Erythroblast (primary cell): ENCODE data around the gene OXSR1.
A peak's percentile ranks its signal among the peaks of the same experiment; 100 is the strongest.
"Not testable (repeated sequence)": the region's sequence is repeated elsewhere in the genome, so short reads cannot be mapped to it uniquely, and the experiment has no call there.

Experiments
- DNase-seq, 2 experiments: peaks; one replicate each; lab custom pipeline; 2025; lab: John Stamatoyannopoulos, UW
- GATA1 ChIP-seq: IDR thresholded peaks from 2 replicates; pipeline ENCODE4 v1.6.1; 2011; ENCODE audit warnings: low read depth, mild to moderate bottlenecking, control low read depth, low read length, moderate library complexity
- POLR2A ChIP-seq: IDR thresholded peaks from 2 replicates; pipeline ENCODE4 v1.6.1; 2011; ENCODE audit warnings: mild to moderate bottlenecking, low read length

Gene OXSR1

DNA sequence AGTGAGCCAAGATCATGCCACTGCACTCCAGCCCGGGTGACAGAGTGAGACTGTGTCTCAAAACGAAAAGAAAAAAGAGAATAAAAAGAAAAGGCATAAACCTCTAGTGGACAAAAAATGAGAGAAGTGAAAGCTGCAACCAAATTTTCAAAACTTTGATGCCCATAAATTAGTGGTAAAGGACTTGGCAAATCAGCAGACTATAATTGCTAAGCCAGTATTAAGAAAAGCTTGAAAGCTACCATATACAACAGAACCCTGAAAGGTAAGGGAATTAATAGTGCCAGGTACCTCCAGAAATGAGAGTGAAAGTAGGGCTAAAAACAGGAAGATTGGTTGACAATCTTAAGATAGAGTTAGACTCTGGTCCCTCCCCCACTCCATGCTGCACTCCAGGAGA, 67.4 kb downstream of the OXSR1 start:
- DNase-seq: no peak
- no peak for TF ChIP-seq GATA1
- no peak for TF ChIP-seq POLR2A

DNA sequence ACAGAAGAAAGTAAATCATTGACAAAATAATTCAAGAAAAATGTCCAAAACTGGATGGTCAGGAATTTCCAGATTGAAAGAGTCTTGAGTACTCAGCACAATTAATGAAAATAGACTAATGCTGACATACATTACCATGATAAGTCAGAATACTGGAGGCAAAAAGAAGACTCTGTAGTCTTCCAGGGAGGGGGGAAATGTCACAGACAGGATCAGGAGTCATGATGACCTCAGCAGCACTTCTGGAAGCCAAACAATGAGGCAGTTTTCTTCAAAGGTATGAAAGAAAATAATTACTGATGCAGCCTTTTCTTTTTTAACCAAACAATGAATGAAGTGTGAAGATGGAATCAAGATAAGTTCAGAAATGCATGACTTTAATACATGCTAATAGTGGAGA, 70.1 kb downstream of the OXSR1 start:
- no peak for TF ChIP-seq GATA1
- no peak for TF ChIP-seq POLR2A
- no peak for DNase-seq

- TF ChIP-seq POLR2A (no peak), GATA1 (no peak)
- no peak for DNase-seq
These were observed 73.2 kb downstream of the OXSR1 start for GRCh38 chr3:38238416-38239008.

- DNase-seq: not testable (repeated sequence)
These were observed 77.5 kb downstream of the OXSR1 start for GRCh38 chr3:38242812-38243211.

DNA sequence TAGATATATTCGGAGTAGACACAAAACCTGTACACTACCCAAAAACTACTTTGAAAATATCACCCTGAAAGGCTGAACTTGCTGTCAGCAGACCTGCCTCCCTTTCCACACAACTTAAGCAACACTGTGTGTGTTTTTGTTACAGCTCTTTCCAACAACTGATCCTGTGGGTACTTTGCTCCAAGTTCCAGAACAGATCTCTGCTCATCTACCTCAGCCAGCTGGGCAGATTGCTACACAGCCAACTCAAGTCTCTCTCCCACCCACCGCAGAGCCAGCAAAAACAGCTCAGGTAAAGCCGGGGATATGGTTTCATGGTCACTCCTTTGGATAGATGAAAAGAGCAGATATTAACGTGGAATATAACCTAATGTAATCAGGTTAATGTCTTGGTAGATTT, 80.6 kb downstream of the OXSR1 start:
- TF ChIP-seq POLR2A: no peak
- no peak for TF ChIP-seq GATA1
- no peak for DNase-seq

DNA sequence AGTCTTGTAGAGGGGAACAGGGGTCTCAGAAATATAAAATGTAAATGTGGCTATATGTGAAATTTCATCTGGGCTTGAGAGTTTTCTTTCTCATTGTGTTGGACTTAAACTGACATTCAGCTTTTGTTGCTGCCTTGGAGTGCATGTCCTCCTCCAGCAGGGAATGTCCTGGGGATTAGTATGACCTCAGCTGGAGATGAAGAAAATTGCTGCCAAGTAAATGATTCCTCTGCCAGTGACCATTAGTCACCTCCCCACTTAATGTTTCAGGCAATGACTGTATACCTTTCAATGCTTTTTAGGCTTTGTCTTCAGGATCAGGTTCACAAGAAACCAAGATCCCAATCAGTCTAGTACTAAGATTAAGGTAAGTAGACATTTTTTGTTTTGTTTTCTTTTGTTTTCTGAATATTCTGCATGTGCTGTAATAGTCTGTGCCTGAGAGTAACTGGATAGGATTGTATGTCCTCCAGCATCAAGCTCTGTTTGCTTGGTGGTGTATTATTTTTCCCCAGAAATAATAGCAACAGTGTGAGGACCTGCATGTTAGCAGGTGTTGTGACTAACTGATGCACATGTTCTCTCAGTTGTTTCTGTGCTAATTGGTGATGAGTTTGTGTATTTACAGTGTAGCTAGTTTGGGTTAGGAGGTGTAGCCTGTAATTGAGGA, 82.2 kb downstream of the OXSR1 start:
- peak in 1 of 2 experiments; percentile 20 for DNase-seq
- TF ChIP-seq GATA1: no peak
- no peak for TF ChIP-seq POLR2A

DNA sequence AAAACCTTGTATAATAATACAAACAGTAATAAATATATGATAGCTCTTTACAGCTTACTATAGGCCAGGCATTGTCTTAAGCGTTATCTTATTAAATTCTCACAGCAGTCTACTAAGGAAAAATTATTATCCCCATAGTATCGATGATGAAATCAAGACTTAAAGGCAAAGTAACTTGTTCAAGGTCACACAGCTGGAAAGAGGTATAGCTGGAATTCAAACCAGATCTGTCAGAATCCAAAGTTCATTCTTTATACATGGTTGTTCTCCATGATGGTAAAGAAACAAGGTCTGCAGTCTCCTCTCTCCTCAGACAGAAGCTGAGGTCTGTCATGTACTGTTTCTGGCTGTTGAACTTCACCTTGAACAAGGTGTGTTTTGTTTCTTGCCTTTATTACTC, 84.9 kb downstream of the OXSR1 start:
- no peak for TF ChIP-seq POLR2A
- DNase-seq: no peak

DNA sequence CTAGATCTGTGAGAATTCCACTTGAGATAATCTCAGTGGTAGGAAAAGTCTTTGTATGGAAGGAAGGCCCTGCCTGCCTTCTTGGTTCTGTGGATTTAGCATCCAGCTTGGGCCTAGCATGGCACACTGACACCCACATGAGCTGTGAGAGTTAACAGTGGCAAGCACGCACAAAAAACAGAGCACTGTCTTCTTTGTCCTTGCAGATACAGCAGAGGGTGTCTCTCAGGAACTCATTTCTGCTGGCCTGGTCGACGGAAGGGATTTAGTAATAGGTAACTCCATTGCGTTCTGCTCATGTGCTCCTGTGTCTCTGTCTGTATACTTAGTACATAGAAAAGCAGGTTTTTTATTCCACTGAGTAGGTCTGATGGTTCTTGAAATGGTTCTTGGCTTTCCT, 85.9 kb downstream of the OXSR1 start:
- TF ChIP-seq POLR2A (no peak), GATA1 (no peak)
- DNase-seq: no peak

GRCh38 chr3:38253704-38254103, 88.4 kb downstream of the OXSR1 start:
- TF ChIP-seq POLR2A: no peak
- TF ChIP-seq GATA1: no peak
- DNase-seq: no peak

DNA sequence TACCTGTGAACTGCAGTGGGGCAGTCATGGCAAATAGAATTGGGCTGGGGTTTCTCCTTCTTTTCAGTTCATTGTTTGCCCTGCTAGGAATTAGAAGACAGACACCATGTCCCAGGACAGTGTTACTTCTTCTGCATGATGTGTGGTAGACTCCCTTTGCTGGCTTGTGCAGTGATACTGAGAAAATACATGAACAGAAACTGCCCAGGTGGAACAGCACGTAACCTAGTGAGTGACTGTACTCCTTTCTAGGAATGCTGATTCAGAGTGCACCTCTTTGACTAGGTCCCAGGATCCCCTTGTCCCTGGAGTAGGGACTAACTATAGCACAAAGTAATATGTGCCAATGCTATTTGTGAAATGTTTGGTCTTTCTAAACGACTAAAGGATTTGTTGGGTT, 89.5 kb downstream of the OXSR1 start:
- TF ChIP-seq POLR2A (no peak), GATA1 (no peak)
- no peak for DNase-seq

- peak in 1 of 2 experiments; percentile 36 for DNase-seq
- TF ChIP-seq POLR2A: no peak
- TF ChIP-seq GATA1: no peak
These were observed 90.3 kb downstream of the OXSR1 start for GRCh38 chr3:38255627-38256026.

DNA sequence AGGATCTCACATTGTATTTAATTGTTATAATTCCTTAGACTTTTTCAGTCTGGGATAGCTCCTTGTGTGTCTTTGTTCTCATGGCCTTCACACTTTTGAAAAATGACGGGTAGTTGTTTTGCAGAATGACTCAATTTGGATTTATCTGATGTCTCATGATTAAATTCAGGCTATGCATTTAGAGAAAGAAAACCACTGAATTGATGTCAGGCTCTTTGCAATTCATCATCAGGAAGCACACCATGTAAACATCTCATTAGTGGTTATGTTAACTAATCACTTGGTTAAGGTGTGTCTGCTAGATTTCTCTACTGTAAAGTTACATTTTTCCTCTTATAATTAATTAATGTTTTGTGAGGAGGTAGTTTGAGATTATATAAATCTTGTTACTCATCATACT, 92.2 kb downstream of the OXSR1 start:
- DNase-seq: peak in 1 of 2 experiments; percentile 6
- TF ChIP-seq GATA1 (no peak), POLR2A (no peak)

- no peak for TF ChIP-seq GATA1
- TF ChIP-seq POLR2A: no peak
- DNase-seq: no peak
These were observed 95.1 kb downstream of the OXSR1 start for GRCh38 chr3:38260474-38260873.

DNA sequence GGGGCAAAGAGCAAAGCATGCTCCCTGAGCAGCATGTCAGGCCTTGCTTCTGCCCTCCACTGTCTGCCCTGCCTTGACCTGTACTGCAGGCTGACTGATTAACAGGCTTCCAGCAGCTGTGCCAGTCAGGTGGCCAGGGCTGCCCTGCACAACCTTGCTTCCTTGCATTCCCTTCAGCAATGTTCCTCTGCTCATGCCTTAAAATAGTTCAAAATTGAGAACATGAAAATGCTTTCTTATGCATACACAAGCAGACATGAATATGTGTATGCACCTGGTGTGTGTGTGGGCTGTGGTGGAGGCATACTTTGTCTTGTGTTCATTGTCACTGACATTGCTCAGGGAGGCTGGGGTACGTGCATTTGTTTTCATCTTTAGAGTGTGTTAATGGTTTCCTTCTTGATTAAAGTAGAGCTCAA, 99.0 kb downstream of the OXSR1 start:
- DNase-seq: no peak
- TF ChIP-seq GATA1 (no peak), POLR2A (no peak)

DNA sequence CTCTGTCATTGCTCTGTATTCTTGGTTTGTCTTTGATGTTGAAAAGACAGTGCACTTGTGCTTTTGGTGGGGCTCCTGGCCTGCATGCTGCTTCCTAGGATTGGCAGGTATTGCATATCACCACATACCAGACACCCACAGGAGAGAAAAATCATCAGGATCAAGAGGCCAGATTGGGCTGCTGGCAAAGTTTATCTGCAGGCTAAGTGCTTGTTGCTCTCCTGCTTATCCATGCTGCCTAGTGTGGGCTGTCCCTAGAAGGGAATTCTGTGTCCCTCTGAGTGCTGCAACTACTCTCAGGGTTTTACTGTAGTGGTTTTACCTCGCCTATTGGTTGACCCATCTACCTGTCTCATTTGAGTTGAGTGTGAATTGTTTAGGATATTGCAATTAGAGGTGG, 99.4 kb downstream of the OXSR1 start:
- DNase-seq: peak in 1 of 2 experiments; percentile 55
- TF ChIP-seq GATA1 (no peak), POLR2A (no peak)
